HepG2 (cell line): ENCODE measurements around the gene BABAM2.

Experiments used
- CAMTA2 ChIP-seq: sonication (generic); formaldehyde crosslinking; IDR thresholded peaks from 2 replicates; pipeline ENCODE4 v1.4.0; 2020; ENCODE audit warnings: mild to moderate bottlenecking, missing genetic modification reagents, borderline replicate concordance
- CTCF ChIP-seq: sonication (generic); formaldehyde crosslinking; IDR thresholded peaks from 2 replicates; pipeline ENCODE4 v1.5.0; 2020; ENCODE audit warnings: mild to moderate bottlenecking, missing genetic modification reagents, moderate library complexity
- MAX ChIP-seq: IDR thresholded peaks from 2 replicates; pipeline ENCODE4 v1.6.1; 2012; ENCODE audit warnings: inconsistent platforms
- MEF2D ChIP-seq: sonication (generic); formaldehyde crosslinking; IDR thresholded peaks from 2 replicates; pipeline ENCODE4 v1.5.1; 2020; ENCODE audit warnings: mild to moderate bottlenecking, missing genetic modification reagents
- PATZ1 ChIP-seq: sonication (generic); formaldehyde crosslinking; IDR thresholded peaks from 2 replicates; pipeline ENCODE4 v1.4.0; 2020; ENCODE audit warnings: missing genetic modification reagents
- PBX3 ChIP-seq: sonication (generic); formaldehyde crosslinking; IDR thresholded peaks from 2 replicates; pipeline ENCODE4 v1.8.1; 2023; ENCODE audit warnings: missing genetic modification reagents, inconsistent platforms, borderline replicate concordance
- PRDM15 ChIP-seq: sonication (generic); formaldehyde crosslinking; IDR thresholded peaks from 2 replicates; pipeline ENCODE4 v1.4.0; 2020; ENCODE audit warnings: missing genetic modification reagents
- RAD51 ChIP-seq: fragments of 450-650 bp; IDR thresholded peaks from 2 replicates; pipeline ENCODE4 v1.6.1; 2016; ENCODE audit warnings: borderline replicate concordance
- TBL1XR1 ChIP-seq: fragments of 150-350 bp; IDR thresholded peaks from 2 replicates; pipeline ENCODE4 v1.6.1; 2014; ENCODE audit warnings: borderline replicate concordance, low read length; ENCODE audit not compliant: partially characterized antibody
- TIGD3 ChIP-seq: sonication (generic); formaldehyde crosslinking; IDR thresholded peaks from 2 replicates; pipeline ENCODE4 v1.5.1; 2020; ENCODE audit warnings: mild to moderate bottlenecking, missing genetic modification reagents, borderline replicate concordance
- WIZ ChIP-seq: sonication (generic); formaldehyde crosslinking; IDR thresholded peaks from 2 replicates; pipeline ENCODE4 v1.5.1; 2020; ENCODE audit warnings: mild to moderate bottlenecking, missing genetic modification reagents
- ZNF781 ChIP-seq: sonication (generic); formaldehyde crosslinking; IDR thresholded peaks from 2 replicates; pipeline ENCODE4 v1.5.1; 2020; ENCODE audit warnings: borderline replicate concordance, mild to moderate bottlenecking, missing genetic modification reagents; ENCODE audit errors: not compliant biosample characterization

- no peak for TF ChIP-seq WIZ (CRISPR knock-in tag)
- TF ChIP-seq TBL1XR1 = no peak
- no peak for TF ChIP-seq PBX3
- TF ChIP-seq PRDM15 (CRISPR knock-in tag) = no peak
- no peak for TF ChIP-seq TIGD3
- no peak for TF ChIP-seq CAMTA2 (CRISPR knock-in tag)
- TF ChIP-seq PATZ1 (CRISPR knock-in tag) = no peak
- no peak for TF ChIP-seq CTCF (CRISPR knock-in tag)
- no peak for TF ChIP-seq RAD51
- no peak for TF ChIP-seq ZNF781
- no peak for TF ChIP-seq MEF2D
- TF ChIP-seq MAX = no peak
Measured at GRCh38 chr2:28036307-28036706, 145.8 kb downstream of the BABAM2 start.
